GM12875 (cell line): ENCODE measurements around the gene ATOSB.
A peak's percentile ranks its signal among the peaks of the same experiment; 100 is the strongest.

Experiments
- H3K4me3 ChIP-seq: one replicate; pipeline ENCODE4 v1.5.1; 2011; ENCODE audit warnings: low read depth, low read length, control low read depth
- CTCF ChIP-seq: IDR thresholded peaks from 2 replicates; pipeline ENCODE4 v1.5.1; 2011; ENCODE audit warnings: low read depth, mild to moderate bottlenecking, control low read depth, inconsistent platforms, low read length, moderate library complexity, borderline replicate concordance; ENCODE audit not compliant: insufficient read depth

ATOSB gene

GRCh38 chr9:35115680-35116538 lies at the start of gene ATOSB:
ATOSB (minus strand) TSS chr9:35115862; CDS start chr9:35108274, 7,588 bp downstream.
- peak within 1 kb of the TSS; percentile 67 for H3K4me3 ChIP-seq
- TF ChIP-seq CTCF: no peak

- TF ChIP-seq CTCF: no peak
- H3K4me3 ChIP-seq: no peak overlapping the region
These were observed 49.0 kb upstream of the ATOSB start for GRCh38 chr9:35164711-35165110.

DNA sequence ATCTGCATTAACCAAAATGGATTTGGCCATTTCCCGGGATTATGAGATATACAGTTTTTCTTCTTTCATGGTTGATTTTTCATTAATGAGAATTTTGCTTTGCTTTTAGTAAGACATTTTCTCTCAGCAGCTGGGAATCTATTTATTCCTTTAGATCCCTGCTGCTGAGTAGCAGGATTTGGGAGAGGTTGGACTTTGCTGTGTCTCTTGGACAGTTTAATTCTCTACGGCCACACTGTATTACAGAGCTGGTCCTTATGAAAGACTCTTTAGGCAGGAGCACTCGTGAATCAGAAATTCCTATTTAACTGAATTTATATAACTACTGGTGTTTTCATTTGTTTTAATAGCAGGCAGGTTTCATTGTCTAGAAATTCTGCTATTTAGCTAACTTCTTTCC lies 47.8 kb upstream of the ATOSB start:
- no peak for TF ChIP-seq CTCF
- no peak overlapping the region for H3K4me3 ChIP-seq

GRCh38 chr9:35162605-35163315 lies 47.1 kb upstream of the ATOSB start:
- TF ChIP-seq CTCF: no peak
- H3K4me3 ChIP-seq: no peak overlapping the region

GRCh38 chr9:35161713-35162604 lies 46.3 kb upstream of the ATOSB start, which contains the start of gene UNC13B:
UNC13B (plus strand) TSS chr9:35162009; CDS start chr9:35162284, 275 bp downstream.
- peak within 1 kb of the TSS; percentile 38 for H3K4me3 ChIP-seq

More at GRCh38 chr9:35161713-35162604, 46.3 kb upstream of the ATOSB start, which contains the start of gene UNC13B:
- no peak for TF ChIP-seq CTCF
